Small intestine (tissue), 4 donors: Measurements from ENCODE around the gene CDC14A. TPM values are rescaled to one million over a fixed set of nuclear protein-coding genes. Genes with fewer than 3 reads are reported as not detected.

Experiments used
- polyA plus RNA-seq, 4 donors: library from polyadenylated mRNA; stranded (reverse) in 3 of 4; unstranded in 1 of 4; fragments of 200-250 nt in 3 of 4; fragments of 120-200 nt in 1 of 4; gene quantifications; one replicate each; pipeline versions ENCODE4 v1.2.1 to v1.2.3, GENCODE V29; 2013
- donor health status: healthy with polysubstance abuse.
- donor health status: Bipolar disorder and iron deficiency.
- donor health status: healthy.

Gene CDC14A
- polyA plus RNA-seq, 4 donors: 4.2 to 18.0 (median 12.6) TPM

Other genes with a start within 250 kb of the CDC14A start
- 1 to 10 TPM; 1.8 to 5.0 (median 2.6) TPM for gene SASS6, start 219.6 kb upstream of the CDC14A start, polyA plus RNA-seq
- gene TRMT13, start 219.3 kb upstream of the CDC14A start, polyA plus RNA-seq: 10 to 100 TPM in 2 of 4 donors, 1 to 10 TPM in 2; 7.6 to 25.5 (median 10.5) TPM
- gene LRRC39, start 174.2 kb upstream of the CDC14A start, polyA plus RNA-seq: 1 to 10 TPM in 3 of 4 donors, under 1 TPM in 1; 0.34 to 2.7 (median 1.4) TPM
- gene DBT, start 102.7 kb upstream of the CDC14A start, polyA plus RNA-seq: 10 to 100 TPM in 1 of 4 donors, 1 to 10 TPM in 3; 1.1 to 12.2 (median 3.6) TPM
- gene RTCA, start 86.3 kb upstream of the CDC14A start, polyA plus RNA-seq: 10 to 100 TPM; 31.3 to 70.2 (median 46.6) TPM
- gene GPR88, start 185.6 kb downstream of the CDC14A start, polyA plus RNA-seq: under 1 TPM in 2 of 4 donors, not detected in 2; 0.06 to 0.10 TPM